ENCODE measurements around the gene CISH.

CISH gene

DNA sequence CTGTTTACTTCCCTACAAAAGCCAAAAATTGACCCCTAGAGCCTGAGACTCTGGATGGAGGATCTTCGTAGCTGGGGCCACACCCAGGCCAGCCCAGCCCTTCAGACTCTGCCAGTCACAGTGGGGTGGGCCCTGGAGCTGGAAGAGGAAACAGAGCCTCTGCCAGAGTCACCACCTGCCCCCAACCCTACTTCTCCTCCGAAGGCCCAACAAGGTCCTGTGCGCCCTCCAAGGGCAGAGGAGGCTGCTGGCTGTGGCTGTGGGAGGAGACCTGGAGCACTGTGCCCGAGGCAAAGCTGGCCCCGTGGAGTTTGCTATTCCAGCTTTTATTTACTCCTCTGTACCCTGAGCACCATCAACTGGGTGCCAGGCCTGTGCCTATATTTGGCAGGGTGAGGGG is 19.0 kb downstream of the CISH start:
- DNase-seq = no peak

GRCh38 chr3:50591196-50591741 is 20.3 kb downstream of the CISH start:
- DNase-seq = no peak

DNA sequence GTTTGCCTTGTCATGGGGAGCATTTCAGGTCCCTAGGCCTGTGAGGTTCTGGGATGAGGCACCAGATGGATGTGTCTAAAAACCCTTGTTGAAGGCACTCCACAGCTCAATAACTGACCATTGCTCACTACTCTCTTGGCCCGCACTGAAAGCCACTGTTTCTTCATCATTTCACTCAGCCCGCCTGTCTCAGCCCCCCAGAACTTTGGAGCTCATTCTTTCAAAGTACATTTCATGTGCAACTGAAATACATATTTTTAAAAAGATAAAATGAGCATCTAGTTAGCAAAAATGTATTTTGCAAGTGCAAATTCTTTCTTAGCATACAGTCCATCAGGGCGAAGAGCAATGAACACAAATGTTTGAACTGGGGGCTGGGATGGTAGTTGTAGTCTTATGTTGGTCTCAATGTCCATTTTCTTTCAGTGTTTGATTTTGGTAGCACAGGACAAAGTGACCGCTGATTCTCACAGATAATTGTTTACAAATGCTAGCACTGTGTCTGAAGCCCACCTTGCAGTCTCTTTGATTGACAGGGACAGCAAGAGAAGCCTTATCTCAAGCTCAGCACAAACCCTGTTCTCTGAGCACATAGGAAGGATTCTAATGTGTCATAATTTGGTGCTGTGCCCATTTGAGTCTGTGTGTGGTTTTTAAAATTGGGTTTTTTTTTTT is 22.7 kb downstream of the CISH start:
- no peak for DNase-seq

DNA sequence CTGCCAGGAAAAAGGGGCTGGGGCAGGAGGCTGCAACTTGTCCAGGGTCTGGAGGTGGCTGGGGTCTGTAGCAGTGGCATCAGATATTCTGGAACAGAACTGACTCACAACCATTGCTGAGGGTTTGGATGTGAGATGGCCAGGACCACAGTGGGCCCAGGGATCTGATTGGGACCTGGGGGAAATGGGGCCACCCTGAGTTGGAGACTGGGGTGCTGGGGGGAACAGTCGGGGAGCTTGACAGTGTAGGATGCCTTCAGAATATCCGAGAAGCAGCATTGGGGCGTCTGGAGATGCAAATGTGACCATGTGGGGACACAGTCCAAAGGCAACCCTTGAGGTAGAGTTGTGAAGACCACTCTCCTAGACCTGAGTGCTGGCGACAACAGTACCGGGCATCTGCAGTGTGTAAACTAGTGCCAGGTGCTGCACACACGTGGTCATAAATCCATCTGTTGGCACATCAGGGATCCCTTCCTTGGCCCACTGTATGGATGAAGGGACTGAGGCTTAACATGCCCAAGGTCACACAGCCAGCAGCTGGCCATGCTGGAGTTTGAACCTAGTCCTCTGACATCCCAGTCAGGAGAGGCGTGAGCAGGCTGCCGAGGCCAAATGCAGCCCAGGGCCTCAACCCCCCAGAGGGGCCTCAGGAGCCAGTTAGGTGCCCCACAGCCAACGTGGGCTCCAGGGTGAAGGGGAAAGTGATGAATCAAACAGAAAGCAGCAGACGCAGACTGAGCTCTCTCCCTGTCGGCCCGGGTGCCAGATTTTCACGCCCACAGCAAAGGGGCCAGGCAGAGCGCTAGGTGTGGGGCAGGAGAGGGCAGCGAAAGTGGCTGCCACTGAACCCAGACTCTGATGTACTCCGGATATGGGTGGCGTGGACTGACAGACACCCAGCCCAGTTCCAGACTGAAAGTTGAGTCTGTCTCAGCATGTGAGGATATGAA is 23.5 kb downstream of the CISH start:
- DNase-seq = no peak

- DNase-seq = no peak
These were observed 24.2 kb downstream of the CISH start for GRCh38 chr3:50587373-50587772.

DNA sequence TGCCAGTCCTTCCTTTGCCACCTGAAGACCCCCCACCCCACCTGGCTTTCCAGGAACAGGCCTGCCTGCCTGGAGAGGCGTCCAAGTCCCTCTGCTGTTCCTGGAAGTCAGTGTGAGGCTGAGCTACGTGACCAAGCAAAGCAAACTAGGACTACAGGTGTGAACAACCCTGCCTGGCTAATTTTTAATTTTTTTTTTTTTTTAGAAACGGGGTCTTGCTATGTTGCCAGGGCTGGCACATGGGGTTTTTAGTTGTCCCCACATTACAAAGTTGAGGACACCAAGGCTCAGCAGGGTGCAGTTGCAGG is 24.9 kb downstream of the CISH start:
- DNase-seq = no peak

- no peak for DNase-seq
These were observed 25.4 kb downstream of the CISH start for GRCh38 chr3:50585919-50586762.

DNA sequence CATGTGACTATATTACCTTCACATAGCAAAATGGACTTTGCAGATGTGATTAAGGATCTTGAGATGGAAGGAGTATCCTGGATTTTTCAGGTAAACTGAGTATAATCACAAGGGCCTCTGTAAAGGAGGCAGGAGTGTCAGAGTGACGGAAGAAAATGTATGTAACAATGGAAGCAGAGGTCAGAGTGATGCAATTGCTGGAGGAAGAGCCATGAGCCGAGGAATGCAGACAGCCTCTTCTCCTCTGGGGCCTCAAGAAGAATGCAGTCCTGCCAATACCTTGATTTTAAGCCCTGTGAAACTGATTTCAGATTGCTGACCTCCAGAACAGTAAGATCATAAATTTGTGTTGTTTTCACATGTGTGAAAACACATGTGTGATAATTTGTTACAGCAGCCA is 27.2 kb downstream of the CISH start:
- no peak for DNase-seq

DNA sequence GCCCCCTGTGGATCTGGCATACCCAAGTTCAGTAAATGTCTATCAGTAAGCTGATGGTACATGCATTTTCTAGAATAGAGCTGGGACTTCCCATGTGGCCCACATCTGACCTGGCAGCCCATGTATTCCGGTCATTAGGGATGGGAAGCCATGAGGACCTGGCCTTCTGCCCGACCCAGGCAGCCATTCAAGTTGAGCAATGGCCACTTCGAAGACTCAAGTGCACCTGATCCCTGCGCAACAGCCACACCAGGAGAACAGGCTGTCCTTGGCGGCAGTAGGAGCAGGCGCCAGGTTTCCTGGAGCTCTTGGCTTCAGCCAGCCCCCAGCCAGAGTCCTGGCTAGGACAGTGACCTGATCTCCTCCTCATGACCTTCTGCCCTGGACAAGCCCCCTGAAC is 27.7 kb downstream of the CISH start:
- peak; percentile 38 for DNase-seq

DNA sequence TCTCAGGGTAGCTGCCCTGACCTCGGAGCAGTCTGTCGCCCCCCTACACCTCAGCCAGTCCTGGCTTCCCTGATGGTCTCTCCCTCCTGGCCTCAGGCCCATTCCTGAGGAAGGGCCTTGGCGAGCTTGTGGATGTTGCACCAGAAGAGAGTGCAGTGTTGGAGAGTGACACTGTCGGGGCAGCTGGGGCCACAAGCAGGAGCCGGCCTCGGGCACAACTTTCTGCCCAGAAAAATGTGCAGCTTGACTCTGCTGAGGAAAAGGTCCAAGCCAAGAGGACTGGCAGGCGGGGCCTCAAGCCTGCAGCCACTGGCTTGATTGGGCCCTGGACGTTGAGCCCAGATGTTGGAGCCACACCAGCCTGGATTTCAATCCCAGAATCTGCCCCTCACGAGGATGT is 29.5 kb downstream of the CISH start:
- DNase-seq = no peak

GRCh38 chr3:50581459-50581842 is 30.1 kb downstream of the CISH start:
- DNase-seq = no peak

- DNase-seq = no peak
These were observed 30.7 kb downstream of the CISH start for GRCh38 chr3:50580683-50581458.

DNA sequence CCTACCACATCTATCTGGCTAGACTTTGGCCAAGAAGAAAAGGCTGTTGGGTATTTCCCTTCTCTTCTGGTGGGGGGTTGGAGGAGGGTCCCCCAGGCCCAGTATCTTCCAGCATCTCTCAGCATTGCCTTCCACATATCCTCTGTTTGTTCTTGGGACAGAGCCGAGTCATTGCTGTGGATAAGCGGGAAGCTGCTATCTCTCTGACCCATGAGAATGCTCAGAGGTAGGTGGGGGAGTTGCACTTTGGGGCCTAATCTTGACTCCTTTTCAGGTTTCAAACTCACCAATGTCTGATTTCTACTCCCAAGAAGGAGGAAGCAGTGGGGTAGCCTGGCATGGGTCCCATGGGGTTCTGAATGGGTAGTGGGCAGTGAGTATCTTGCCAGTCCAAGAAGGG is 34.2 kb downstream of the CISH start:
- DNase-seq = no peak

GRCh38 chr3:50575372-50575771 is 36.2 kb downstream of the CISH start:
- DNase-seq = no peak

DNA sequence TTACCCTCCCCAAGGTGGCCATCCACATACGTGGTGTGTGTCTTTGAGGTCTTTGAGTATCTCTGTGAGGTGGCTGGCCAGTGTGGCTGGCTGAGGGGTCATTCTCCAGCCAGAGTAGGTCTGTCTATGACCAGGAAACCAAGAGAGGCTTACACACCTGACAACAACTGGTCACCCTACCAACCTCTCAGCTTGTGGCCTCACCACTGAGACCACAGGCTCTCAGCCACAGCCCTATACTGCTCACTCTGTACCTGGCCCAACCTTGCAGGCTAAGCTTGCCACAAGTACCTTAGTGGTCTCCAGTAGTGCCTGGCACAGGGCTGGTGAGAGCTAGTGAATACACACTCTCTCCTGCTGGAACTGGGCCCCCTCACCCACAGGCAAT is 37.1 kb downstream of the CISH start:
- no peak for DNase-seq

DNA sequence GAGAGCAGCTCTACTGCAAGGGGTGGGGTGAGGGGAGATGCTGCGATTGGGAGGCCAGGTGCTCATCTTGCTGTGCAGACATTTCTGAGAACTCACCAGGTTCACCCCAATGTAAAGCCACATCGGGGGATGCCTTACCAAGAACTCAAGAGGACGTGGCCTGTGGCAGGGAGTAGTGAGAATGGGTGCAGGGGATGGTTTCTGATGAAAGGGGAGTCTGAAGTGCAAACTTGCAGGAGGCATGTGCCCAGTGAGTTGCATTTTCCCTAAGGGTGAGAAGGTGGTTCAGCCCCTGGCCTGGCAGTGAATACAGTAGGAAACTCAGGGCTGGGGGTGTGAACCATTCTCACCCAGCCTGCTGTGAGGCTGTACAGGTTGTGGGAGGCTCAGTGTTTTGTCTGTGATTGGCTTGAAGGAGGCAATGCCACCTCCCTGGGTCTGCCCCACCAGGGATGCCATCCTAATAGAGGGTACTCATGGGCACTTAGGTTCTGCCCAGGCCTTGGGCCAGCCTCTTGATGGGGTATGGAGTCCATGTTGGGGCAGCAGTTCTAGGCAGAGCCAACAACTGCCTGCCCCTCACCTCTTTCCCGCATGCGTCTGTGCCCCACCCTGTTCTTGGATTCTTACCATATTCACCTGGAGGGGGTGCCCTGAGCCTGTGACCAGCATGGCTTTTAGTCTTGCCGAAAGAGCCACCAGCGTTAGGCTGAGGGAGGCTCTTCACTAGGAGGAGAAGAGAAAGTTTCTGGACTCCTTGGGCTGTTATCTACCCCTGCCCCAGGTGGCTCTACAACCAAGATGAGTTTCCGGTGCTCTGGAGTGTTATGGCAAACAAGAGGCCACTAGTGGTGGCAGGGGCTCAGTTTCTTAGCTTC is 37.8 kb downstream of the CISH start:
- DNase-seq = no peak

GRCh38 chr3:50572801-50573371 is 38.7 kb downstream of the CISH start:
- DNase-seq = no peak

GRCh38 chr3:50572158-50572557 is 39.4 kb downstream of the CISH start:
- peak; percentile 31 for DNase-seq

DNA sequence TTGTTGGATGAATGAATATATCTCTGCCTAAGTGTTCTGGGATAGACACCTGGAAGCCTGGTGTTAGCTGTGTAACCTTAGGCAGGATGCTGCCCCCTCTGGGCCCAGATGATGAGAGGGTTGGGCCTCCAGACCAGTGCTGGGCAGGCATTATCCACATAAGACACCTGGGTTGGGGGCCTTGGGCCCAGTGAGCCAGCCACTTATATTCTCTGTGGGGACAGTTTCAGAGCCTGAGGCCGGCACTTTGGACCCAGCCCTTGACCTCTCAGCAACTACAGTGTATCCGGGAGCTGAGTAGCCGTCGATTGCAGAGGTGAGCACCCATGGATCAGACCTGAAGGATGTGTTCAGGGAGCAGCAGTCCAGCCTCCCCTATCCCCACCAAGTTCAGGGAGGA is 40.1 kb downstream of the CISH start:
- no peak for DNase-seq

GRCh38 chr3:50570508-50571279 is 40.9 kb downstream of the CISH start:
- DNase-seq = no peak

Measured in NCI-H1092 treated with DMSO at 0.1 percent for 48 hours (cell line).